ENCODE results near the gene CIB1.
"Not testable (repeated sequence)": the region's sequence is repeated elsewhere in the genome, so short reads cannot be mapped to it uniquely, and the experiment has no call there.

Gene CIB1

GRCh38 chr15:90191344-90191687 is 42.4 kb downstream of the CIB1 start:
- no peak for DNase-seq

- DNase-seq, result no peak
Measured at GRCh38 chr15:90190606-90191343, 43.0 kb downstream of the CIB1 start.

- DNase-seq, result no peak
Measured at GRCh38 chr15:90189781-90190467, 43.8 kb downstream of the CIB1 start.

GRCh38 chr15:90188914-90189748 is 44.6 kb downstream of the CIB1 start:
- DNase-seq, result no peak

GRCh38 chr15:90188065-90188464 is 45.7 kb downstream of the CIB1 start:
- DNase-seq, result not testable (repeated sequence)

- DNase-seq, result no peak
Measured at GRCh38 chr15:90187257-90187868, 46.4 kb downstream of the CIB1 start.

- peak; percentile 37 for DNase-seq
Measured at GRCh38 chr15:90184786-90185704, 48.7 kb downstream of the CIB1 start.

GRCh38 chr15:90184119-90184785 is 49.5 kb downstream of the CIB1 start:
- DNase-seq, result peak; percentile 43

- DNase-seq, result no peak
Measured at GRCh38 chr15:90181776-90182175, 52.0 kb downstream of the CIB1 start.
